IMR-90 (cell line): Measurements from ENCODE around the gene EDIL3.

ENCODE experiments used
- BHLHE40 ChIP-seq: fragments of 150-350 bp; IDR thresholded peaks from 2 replicates; pipeline ENCODE4 v1.6.1; 2016; ENCODE audit warnings: mild to moderate bottlenecking, low read depth, low read length
- CEBPB ChIP-seq: IDR thresholded peaks from 2 replicates; pipeline ENCODE4 v1.6.1; 2012; ENCODE audit warnings: low read depth, low read length, improper control_type of control experiment
- CTCF ChIP-seq: conservative IDR thresholded peaks from 2 replicates; pipeline ENCODE4 v1.5.1; 2012; ENCODE audit warnings: mild to moderate bottlenecking, low read depth, low read length, improper control_type of control experiment
- ELK1 ChIP-seq: fragments of 150-350 bp; IDR thresholded peaks from 2 replicates; pipeline ENCODE4 v1.6.1; 2016; ENCODE audit warnings: low read depth, mild to moderate bottlenecking, low read length, moderate library complexity, borderline replicate concordance
- FOS ChIP-seq: fragments of 150-350 bp; IDR thresholded peaks from 2 replicates; pipeline ENCODE4 v1.6.1; 2016; ENCODE audit warnings: low read depth, low read length
- MAFK ChIP-seq: IDR thresholded peaks from 2 replicates; pipeline ENCODE4 v1.6.1; 2012; ENCODE audit warnings: low read depth, low read length, improper control_type of control experiment
- NFE2L2 ChIP-seq: fragments of 150-350 bp; IDR thresholded peaks from 2 replicates; pipeline ENCODE4 v1.6.1; 2016; ENCODE audit warnings: low read depth, mild to moderate bottlenecking, low read length
- POLR2A ChIP-seq: IDR thresholded peaks from 2 replicates; pipeline ENCODE4 v1.6.1; 2012; ENCODE audit warnings: mild to moderate bottlenecking, low read depth, low read length
- RAD21 ChIP-seq: IDR thresholded peaks from 2 replicates; pipeline ENCODE4 v1.6.1; 2012; ENCODE audit warnings: low read length, improper control_type of control experiment
- RFX5 ChIP-seq: IDR thresholded peaks from 2 replicates; pipeline ENCODE4 v1.8.0; 2012; ENCODE audit warnings: low read depth, mild to moderate bottlenecking, low read length, moderate library complexity
- SMC3 ChIP-seq: fragments of 150-350 bp; IDR thresholded peaks from 2 replicates; pipeline ENCODE4 v1.6.1; 2016; ENCODE audit warnings: low read depth, mild to moderate bottlenecking, antibody characterized with exemption, low read length, moderate library complexity
- USF2 ChIP-seq: fragments of 150-350 bp; IDR thresholded peaks from 2 replicates; pipeline ENCODE4 v1.6.1; 2017; ENCODE audit warnings: mild to moderate bottlenecking, antibody characterized with exemption, low read length, low read depth

- no peak for TF ChIP-seq CTCF
- TF ChIP-seq RAD21, result no peak
- TF ChIP-seq ELK1, result no peak
- no peak for TF ChIP-seq POLR2A
- no peak for TF ChIP-seq MAFK
- no peak for TF ChIP-seq FOS
- TF ChIP-seq NFE2L2, result no peak
- no peak for TF ChIP-seq RFX5
- TF ChIP-seq CEBPB, result no peak
- no peak for TF ChIP-seq SMC3
- no peak for TF ChIP-seq BHLHE40
- no peak for TF ChIP-seq USF2
Observed at GRCh38 chr5:84168841-84169240, 215.8 kb downstream of the EDIL3 start.
